ENCODE measurements around the gene ARPC1A.

ARPC1A gene

GRCh38 chr7:99386584-99387238, 61.0 kb downstream of the ARPC1A start:
- no peak for TF ChIP-seq POLR2AphosphoS5 (IDR thresholded peaks at IDR 0.05; ENCODE audit: low read depth, low read length)
- TF ChIP-seq FOXP2 (optimal IDR thresholded peaks at IDR 0.05; ENCODE audit: borderline replicate concordance, extremely low read depth, extremely low read length, insufficient read depth), result no peak
- TF ChIP-seq SIN3A (IDR thresholded peaks at IDR 0.05; ENCODE audit: borderline replicate concordance, insufficient read depth, low read length), result no peak
- TF ChIP-seq TAF1 (IDR thresholded peaks at IDR 0.05; ENCODE audit: borderline replicate concordance, insufficient read depth, low read length), result no peak
- TF ChIP-seq REST (IDR thresholded peaks at IDR 0.05; ENCODE audit: insufficient read depth in 1 of 2, low read depth in 2 of 2, low read length in 2 of 2), result no peak

- TF ChIP-seq REST (IDR thresholded peaks at IDR 0.05; ENCODE audit: insufficient read depth in 1 of 2, low read depth in 2 of 2, low read length in 2 of 2), result no peak
- TF ChIP-seq FOXP2 (optimal IDR thresholded peaks at IDR 0.05; ENCODE audit: borderline replicate concordance, extremely low read depth, extremely low read length, insufficient read depth), result no peak
Observed at GRCh38 chr7:99387912-99388311, 62.2 kb downstream of the ARPC1A start.

- TF ChIP-seq SIN3A (IDR thresholded peaks at IDR 0.05; ENCODE audit: borderline replicate concordance, insufficient read depth, low read length) (no peak), POLR2AphosphoS5 (IDR thresholded peaks at IDR 0.05; ENCODE audit: low read depth, low read length) (no peak), FOXP2 (optimal IDR thresholded peaks at IDR 0.05; ENCODE audit: borderline replicate concordance, extremely low read depth, extremely low read length, insufficient read depth) (no peak)
Observed at GRCh38 chr7:99389772-99390171, 64.1 kb downstream of the ARPC1A start.

GRCh38 chr7:99390941-99391602, 65.4 kb downstream of the ARPC1A start:
- TF ChIP-seq FOXP2 (optimal IDR thresholded peaks at IDR 0.05; ENCODE audit: borderline replicate concordance, extremely low read depth, extremely low read length, insufficient read depth), result no peak
- TF ChIP-seq REST (IDR thresholded peaks at IDR 0.05; ENCODE audit: insufficient read depth in 1 of 2, low read depth in 2 of 2, low read length in 2 of 2), result no peak
- no peak for TF ChIP-seq POLR2AphosphoS5 (IDR thresholded peaks at IDR 0.05; ENCODE audit: low read depth, low read length)
- TF ChIP-seq SIN3A (IDR thresholded peaks at IDR 0.05; ENCODE audit: borderline replicate concordance, insufficient read depth, low read length), result no peak
- TF ChIP-seq TAF1 (IDR thresholded peaks at IDR 0.05; ENCODE audit: borderline replicate concordance, insufficient read depth, low read length), result no peak

GRCh38 chr7:99392046-99392445, 66.3 kb downstream of the ARPC1A start:
- TF ChIP-seq REST (IDR thresholded peaks at IDR 0.05; ENCODE audit: insufficient read depth in 1 of 2, low read depth in 2 of 2, low read length in 2 of 2) (no peak), FOXP2 (optimal IDR thresholded peaks at IDR 0.05; ENCODE audit: borderline replicate concordance, extremely low read depth, extremely low read length, insufficient read depth) (no peak), TAF1 (IDR thresholded peaks at IDR 0.05; ENCODE audit: borderline replicate concordance, insufficient read depth, low read length) (no peak), POLR2AphosphoS5 (IDR thresholded peaks at IDR 0.05; ENCODE audit: low read depth, low read length) (no peak), SIN3A (IDR thresholded peaks at IDR 0.05; ENCODE audit: borderline replicate concordance, insufficient read depth, low read length) (no peak)
